PC-9 (cell line): ENCODE results near the gene DAB1.

Experiments used
- EZH2 ChIP-seq: fragments of 200-600 bp; sonication (generic); IDR thresholded peaks from 2 replicates; pipeline ENCODE4 v1.8.0; 2017; ENCODE audit warnings: antibody characterized with exemption, low read depth
- TF ChIP-seq, protein P1 (sequence below): fragments of 200-600 bp; sonication (generic); conservative IDR thresholded peaks from 2 replicates; pipeline ENCODE4 v1.6.1; 2017; ENCODE audit warnings: mixed run types, antibody characterized with exemption, mild to moderate bottlenecking, moderate library complexity

DNA sequence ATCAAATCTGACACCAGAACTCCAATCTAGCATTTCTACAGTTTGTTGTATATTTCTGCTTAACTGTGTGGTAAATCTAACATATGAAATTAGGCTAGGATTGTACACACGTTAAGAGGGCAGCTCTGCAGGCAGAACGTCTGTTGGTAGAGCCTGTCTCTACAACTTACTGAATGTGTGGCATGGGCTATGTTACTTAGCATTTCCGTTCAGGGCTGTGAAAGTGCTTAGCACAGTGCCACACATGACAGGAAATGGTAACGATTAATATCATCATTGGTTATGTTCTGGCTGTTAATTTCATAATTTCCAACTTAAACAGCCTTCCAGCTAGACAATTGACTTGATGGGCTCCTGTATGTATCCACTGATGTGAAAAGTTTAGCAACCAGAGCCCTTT is 448.4 kb downstream of the DAB1 start:
- TF ChIP-seq EZH2 = no peak
- TF ChIP-seq, protein P1, sequence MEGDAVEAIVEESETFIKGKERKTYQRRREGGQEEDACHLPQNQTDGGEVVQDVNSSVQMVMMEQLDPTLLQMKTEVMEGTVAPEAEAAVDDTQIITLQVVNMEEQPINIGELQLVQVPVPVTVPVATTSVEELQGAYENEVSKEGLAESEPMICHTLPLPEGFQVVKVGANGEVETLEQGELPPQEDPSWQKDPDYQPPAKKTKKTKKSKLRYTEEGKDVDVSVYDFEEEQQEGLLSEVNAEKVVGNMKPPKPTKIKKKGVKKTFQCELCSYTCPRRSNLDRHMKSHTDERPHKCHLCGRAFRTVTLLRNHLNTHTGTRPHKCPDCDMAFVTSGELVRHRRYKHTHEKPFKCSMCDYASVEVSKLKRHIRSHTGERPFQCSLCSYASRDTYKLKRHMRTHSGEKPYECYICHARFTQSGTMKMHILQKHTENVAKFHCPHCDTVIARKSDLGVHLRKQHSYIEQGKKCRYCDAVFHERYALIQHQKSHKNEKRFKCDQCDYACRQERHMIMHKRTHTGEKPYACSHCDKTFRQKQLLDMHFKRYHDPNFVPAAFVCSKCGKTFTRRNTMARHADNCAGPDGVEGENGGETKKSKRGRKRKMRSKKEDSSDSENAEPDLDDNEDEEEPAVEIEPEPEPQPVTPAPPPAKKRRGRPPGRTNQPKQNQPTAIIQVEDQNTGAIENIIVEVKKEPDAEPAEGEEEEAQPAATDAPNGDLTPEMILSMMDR = no peak
